NCI-H2029 treated with DMSO at 0.1 percent for 48 hours (cell line): ENCODE measurements around the gene ADIPOR2.
"Not testable (repeated sequence)": the region's sequence is repeated elsewhere in the genome, so short reads cannot be mapped to it uniquely, and the experiment has no call there.

Source experiments
- DNase-seq: peaks from one replicate; lab custom pipeline; 2025; lab: John Stamatoyannopoulos, UW

ADIPOR2 gene

GRCh38 chr12:1815814-1816729, 125.2 kb downstream of the ADIPOR2 start:
- DNase-seq = no peak

DNA sequence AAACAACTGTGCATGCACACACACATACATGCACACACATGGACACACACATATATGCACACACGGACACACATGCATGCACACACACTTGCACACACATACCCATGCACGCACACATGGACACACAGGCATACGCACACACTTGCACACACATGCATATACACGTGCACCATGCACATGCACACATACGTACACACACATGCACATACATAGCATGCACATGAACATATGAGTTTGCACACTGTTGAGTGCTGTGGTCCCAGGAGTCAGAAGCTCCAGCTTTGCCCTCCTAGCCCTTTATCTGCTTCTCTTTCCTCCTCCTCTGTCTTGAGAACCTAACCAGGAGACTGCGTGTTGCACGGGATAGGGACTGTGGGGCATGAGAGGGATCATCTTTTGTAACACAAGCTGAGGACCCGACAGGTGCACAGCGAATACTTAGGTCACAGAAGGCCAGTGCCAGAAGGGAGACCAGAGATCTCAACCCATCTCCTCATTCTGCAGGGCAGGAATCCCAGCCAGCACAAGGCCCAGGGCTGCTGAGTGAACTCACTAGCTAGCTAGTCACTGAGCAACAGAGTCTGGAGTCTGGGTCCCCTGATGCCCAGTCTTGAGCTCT, 126.0 kb downstream of the ADIPOR2 start:
- DNase-seq = no peak

- not testable (repeated sequence) for DNase-seq
Observed at GRCh38 chr12:1817928-1818327, 127.1 kb downstream of the ADIPOR2 start.

- no peak for DNase-seq
Observed at GRCh38 chr12:1819050-1819449, 128.2 kb downstream of the ADIPOR2 start.

DNA sequence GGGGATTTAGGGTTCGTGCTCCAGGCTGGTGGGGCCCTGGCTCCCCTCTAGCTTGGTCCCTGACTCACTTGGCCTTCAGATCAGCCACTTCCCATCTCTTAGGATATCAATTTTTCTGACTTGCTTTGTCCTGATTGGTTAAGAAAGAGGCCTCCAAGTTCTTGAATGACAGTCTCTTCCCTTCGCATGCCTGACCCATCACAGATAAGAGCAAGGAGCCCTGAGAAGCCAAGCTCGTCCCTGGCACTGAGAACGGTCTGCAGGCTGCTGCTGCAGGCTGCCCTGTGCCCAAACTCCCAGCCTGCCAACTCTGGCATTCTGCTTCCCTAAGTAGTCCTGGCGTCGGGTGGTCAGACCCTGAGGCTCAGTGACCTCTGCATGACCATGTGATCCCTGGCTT, 128.7 kb downstream of the ADIPOR2 start:
- DNase-seq = no peak

DNA sequence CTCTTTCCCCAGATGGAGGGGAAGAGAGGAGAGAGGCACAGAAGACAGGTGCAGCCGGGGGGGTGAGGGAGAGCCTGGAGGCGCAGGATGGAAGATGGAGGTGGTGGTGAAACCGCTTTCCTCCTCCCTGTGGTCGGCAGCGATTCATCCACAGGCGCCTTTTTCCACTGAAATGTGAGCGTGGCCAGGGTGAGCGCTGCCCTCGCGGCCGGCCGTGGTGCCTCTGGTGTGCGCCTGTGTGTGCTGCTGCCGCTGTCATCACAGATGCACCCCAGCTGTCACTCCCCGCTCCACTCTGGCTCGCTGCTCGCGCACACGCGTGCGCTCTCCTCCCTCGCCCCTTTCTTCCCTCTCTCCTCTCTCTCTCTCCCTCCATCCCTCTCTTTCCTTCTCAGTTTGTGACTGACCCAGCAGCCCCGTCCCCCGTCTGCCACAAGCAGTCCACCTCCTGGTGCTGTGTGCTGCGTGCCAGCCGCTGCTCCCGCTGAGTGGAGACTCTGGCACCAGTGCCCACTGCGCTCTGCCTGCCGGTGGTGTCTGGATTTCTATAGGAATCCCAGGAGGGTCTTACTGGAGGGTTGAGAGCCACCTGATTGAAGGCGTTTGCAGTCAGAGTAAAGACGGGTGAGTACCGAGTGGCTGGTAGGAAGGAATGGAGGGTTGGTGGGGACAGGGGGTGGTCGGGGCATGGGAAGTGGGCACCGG, 129.5 kb downstream of the ADIPOR2 start, which contains the start of gene LRTM2:
TSS of gene LRTM2 (plus strand) at position 375 of the 705 bp plus-strand sequence. CDS start 7,584 bp downstream, outside the sequence.
- no peak for DNase-seq

DNA sequence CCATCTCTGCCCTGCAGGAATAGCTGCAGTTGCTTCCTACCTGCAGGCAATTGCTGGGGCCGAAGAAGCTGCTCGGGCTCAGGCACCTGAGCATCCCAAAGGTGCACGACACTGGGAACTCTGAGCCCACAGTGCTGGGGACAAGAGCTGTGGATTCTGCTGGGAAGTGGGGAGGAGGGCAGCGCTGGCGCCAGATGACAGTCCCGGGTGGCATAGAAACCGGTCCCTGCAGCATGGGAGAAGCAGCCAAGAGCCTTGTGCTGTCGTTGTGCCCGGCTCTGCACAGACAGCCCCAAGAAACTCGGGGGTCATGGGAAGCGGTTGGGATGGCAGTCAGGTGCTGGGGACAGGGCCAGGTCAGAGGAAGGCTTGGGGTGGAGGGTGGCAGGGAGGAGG, 130.0 kb downstream of the ADIPOR2 start:
- DNase-seq = no peak

- no peak for DNase-seq
Observed at GRCh38 chr12:1821805-1822204, 130.9 kb downstream of the ADIPOR2 start.

GRCh38 chr12:1822699-1823098, 131.8 kb downstream of the ADIPOR2 start:
- DNase-seq = no peak

DNA sequence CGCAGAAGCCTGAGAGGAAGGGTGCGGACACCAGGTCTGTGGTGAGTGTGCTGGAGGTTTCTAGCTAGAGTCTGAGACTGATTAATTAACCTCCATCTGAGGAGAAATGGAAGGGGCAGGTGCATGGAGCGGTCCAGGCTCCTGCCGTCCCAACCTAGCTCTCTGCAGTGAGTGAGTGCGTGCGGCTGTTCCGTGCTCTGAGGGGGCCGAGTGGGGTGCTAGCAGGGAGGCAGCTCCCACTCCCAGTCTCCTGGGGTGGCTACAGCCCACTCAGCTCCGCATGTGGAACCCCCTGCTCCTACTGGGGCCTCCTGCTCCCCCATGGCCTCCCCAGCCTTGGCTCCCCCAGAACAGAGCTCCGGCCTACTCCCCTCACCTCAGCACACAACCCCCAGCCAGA, 132.4 kb downstream of the ADIPOR2 start:
- DNase-seq = no peak

GRCh38 chr12:1825382-1826102, 134.7 kb downstream of the ADIPOR2 start:
- DNase-seq = no peak

DNA sequence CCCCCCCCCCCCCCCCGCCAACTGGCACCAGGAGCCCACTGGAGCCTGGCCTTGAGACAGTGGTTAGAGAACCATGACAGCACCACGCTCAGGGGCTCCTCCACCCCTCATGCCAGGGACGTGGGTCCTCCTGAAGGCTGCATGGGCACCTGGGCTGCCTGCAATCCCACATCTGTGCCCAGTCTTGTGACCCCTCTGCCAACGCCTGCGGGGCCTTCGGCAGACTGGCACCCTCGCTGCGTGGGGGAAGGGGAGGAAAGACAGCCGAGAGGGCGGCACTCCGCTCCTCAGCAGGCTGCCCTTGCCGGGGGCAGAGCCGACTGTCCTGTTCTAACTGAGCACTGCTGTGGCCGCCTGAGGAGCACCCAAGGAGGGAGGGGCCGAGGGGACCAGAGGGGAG, 135.5 kb downstream of the ADIPOR2 start:
- no peak for DNase-seq

GRCh38 chr12:1826867-1827705, 136.2 kb downstream of the ADIPOR2 start:
- no peak for DNase-seq

DNA sequence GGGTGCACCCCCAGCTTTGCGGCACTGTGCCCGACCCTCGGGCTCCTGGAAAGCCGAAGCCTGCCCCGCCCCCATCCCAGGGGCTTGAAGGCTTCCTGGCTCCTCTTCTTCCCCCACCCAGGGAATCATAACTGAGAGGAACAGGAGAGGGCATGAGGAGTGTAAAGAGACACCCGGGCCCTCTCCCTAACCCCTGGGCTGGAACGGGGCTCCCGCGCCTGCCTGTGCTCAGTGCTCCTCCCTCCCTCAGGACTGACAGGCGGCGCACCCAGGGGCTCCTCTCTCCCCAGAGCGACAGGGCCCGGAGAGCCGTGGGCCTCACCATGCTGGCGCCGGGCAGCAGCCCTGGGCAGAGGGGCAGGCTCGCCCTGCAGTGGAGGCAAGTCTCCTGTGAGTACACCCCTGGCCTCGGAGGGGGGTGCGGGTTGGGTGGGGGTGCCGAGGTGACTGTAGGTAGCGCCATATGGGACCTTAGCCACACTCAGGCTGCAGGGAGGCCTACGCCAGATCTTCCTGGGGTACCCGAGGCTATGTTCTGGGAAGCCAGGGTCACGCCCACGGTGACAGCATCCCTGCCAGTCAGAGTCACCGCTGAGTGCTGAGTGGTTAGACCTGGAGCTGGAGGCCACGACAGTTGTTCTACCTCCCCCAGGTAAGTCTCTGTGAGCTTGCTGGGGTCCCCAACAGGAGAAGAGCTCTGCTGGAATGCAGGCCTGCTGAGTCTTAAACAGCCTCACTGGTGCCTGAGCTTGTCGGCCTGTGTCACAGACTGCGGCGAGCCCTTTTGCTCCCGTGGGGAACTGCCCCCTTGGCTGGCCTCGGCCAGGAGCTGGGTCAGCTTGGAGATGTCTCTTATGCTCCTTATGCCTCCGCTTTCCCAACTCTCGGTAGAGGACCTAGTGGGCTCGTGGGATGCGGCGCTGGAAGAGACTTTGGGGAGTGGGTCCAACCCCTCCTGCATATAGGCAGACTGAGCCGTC, 137.2 kb downstream of the ADIPOR2 start:
- DNase-seq = no peak

- no peak for DNase-seq
Observed at GRCh38 chr12:1828856-1829255, 138.0 kb downstream of the ADIPOR2 start.

DNA sequence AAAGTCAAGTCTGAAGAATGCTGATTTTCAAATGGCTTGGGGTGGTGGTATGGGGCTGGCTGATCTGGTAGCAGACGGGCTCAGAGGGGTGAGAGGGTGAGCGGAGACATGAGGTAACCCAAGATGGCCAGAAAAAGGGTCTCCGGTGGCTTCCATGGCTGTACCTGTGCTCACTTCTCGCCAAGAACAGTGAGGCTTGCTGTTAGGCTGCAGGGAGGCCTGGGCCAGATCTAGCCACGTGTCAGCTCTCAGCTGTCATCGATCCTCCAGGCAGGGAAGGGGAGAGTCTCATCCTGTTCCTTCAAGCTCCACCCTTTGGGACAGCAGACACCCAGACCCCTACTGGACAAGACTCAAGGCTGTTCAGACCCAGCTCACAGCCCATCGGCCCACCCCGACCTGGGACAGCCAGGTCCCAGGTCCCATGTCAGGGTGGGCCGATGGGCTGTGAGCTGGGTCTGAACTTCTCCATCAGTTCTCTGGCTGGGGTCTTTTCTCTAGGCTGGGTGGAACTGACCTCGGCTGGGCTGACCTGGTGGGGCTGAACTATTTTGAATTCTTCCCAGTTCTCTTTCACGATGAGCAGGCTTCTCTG, 138.5 kb downstream of the ADIPOR2 start:
- DNase-seq = no peak

GRCh38 chr12:1830401-1830845, 139.6 kb downstream of the ADIPOR2 start:
- DNase-seq = no peak

GRCh38 chr12:1830981-1831963, 140.4 kb downstream of the ADIPOR2 start:
- DNase-seq = peak; percentile 57
